ENCODE data around the gene H2AZ1. TPM values are rescaled to one million over a fixed set of nuclear protein-coding genes. Genes with fewer than 3 reads are reported as not detected.
A peak's percentile ranks its signal among the peaks of the same experiment; 100 is the strongest.

H2AZ1 gene
- total and polyA plus RNA-seq, 2 donors (not counting 1 experiment from before 2014, with no cell fraction given) = 132 to 275 TPM

GRCh38 chr4:99968330-99968729 is 18.3 kb upstream of the H2AZ1 start:
- peaks cover 5% of the 10 kb centered on the region for H3K4me1 ChIP-seq (ENCODE audit: control insufficient read depth, extremely low read depth, insufficient read depth, low read length)
- H3K9me3 ChIP-seq (ENCODE audit: control insufficient read depth, insufficient read depth, low read depth, low read length) = no peaks in the 10 kb centered on the region
- H3K4me2 ChIP-seq (ENCODE audit: extremely low read depth, insufficient read depth, low read length) = no peak overlapping the region
- H3K9ac ChIP-seq (ENCODE audit: insufficient read depth, low read length) = no peak overlapping the region
- H3K36me3 ChIP-seq (ENCODE audit: control insufficient read depth, insufficient read depth, low read length) = no peaks in the 10 kb centered on the region
- no peaks in the 10 kb centered on the region for H4K20me1 ChIP-seq (ENCODE audit: control insufficient read depth, extremely low read depth, insufficient read depth, low read length)
- peak overlapping the region; percentile 43 for H2AFZ ChIP-seq (ENCODE audit: low read length)
- no peak overlapping the region for H3K27ac ChIP-seq (ENCODE audit: insufficient read depth, low read length)
- H3K4me3 ChIP-seq (replicated peaks in 1 of 4; ENCODE audit: control extremely low read depth in 1 of 4, insufficient read depth in 1 of 4, low read depth in 3 of 4, low read length in 4 of 4) = no peak overlapping the region
- H3K27me3 ChIP-seq (ENCODE audit: control insufficient read depth, insufficient read depth, low read length) = no peaks in the 10 kb centered on the region
- TF ChIP-seq EZH2 (IDR thresholded peaks at IDR 0.05; ENCODE audit: low read length, missing control alignments) (no peak), CTCF (conservative IDR thresholded peaks at IDR 0.05 in 1 of 2, IDR thresholded peaks at IDR 0.05 in 1 of 2; ENCODE audit: low read depth in 1 of 2, low read length in 2 of 2) (no peak)
- DNase-seq (ENCODE audit: low read depth in 2 of 2) = peak; percentile 66 to 87
- no peaks in the 10 kb centered on the region for H3K79me2 ChIP-seq (ENCODE audit: control insufficient read depth, insufficient read depth, low read length)

- H3K4me2 ChIP-seq (ENCODE audit: extremely low read depth, insufficient read depth, low read length) = peak overlapping the region; percentile 63
- peak in 1 of 2 donors; percentile 70 for DNase-seq (ENCODE audit: low read depth in 2 of 2)
Observed at GRCh38 chr4:99966692-99967091, 16.6 kb upstream of the H2AZ1 start.

GRCh38 chr4:99965674-99966350 is 15.7 kb upstream of the H2AZ1 start:
- no peaks in the 10 kb centered on the region for H4K20me1 ChIP-seq (ENCODE audit: control insufficient read depth, extremely low read depth, insufficient read depth, low read length)
- no peak overlapping the region for H3K4me2 ChIP-seq (ENCODE audit: extremely low read depth, insufficient read depth, low read length)
- H3K27me3 ChIP-seq (ENCODE audit: control insufficient read depth, insufficient read depth, low read length) = no peaks in the 10 kb centered on the region
- H3K4me3 ChIP-seq (replicated peaks in 1 of 4; ENCODE audit: control extremely low read depth in 1 of 4, insufficient read depth in 1 of 4, low read depth in 3 of 4, low read length in 4 of 4) = no peak overlapping the region
- H3K79me2 ChIP-seq (ENCODE audit: control insufficient read depth, insufficient read depth, low read length) = no peaks in the 10 kb centered on the region
- peaks cover 5% of the 10 kb centered on the region for H3K4me1 ChIP-seq (ENCODE audit: control insufficient read depth, extremely low read depth, insufficient read depth, low read length)
- H3K9me3 ChIP-seq (ENCODE audit: control insufficient read depth, insufficient read depth, low read depth, low read length) = no peaks in the 10 kb centered on the region
- H2AFZ ChIP-seq (ENCODE audit: low read length) = peak overlapping the region; percentile 18
- no peak for DNase-seq (ENCODE audit: low read depth in 2 of 2)
- H3K9ac ChIP-seq (ENCODE audit: insufficient read depth, low read length) = no peak overlapping the region
- H3K27ac ChIP-seq (ENCODE audit: insufficient read depth, low read length) = no peak overlapping the region
- no peaks in the 10 kb centered on the region for H3K36me3 ChIP-seq (ENCODE audit: control insufficient read depth, insufficient read depth, low read length)
- TF ChIP-seq EZH2 (IDR thresholded peaks at IDR 0.05; ENCODE audit: low read length, missing control alignments) (no peak), CTCF (conservative IDR thresholded peaks at IDR 0.05 in 1 of 2, IDR thresholded peaks at IDR 0.05 in 1 of 2; ENCODE audit: low read depth in 1 of 2, low read length in 2 of 2) (no peak)

More at GRCh38 chr4:99966692-99967091, 16.6 kb upstream of the H2AZ1 start:
- H3K9me3 ChIP-seq (ENCODE audit: control insufficient read depth, insufficient read depth, low read depth, low read length) = no peaks in the 10 kb centered on the region
- H3K27ac ChIP-seq (ENCODE audit: insufficient read depth, low read length) = no peak overlapping the region
- H2AFZ ChIP-seq (ENCODE audit: low read length) = no peak overlapping the region
- no peak overlapping the region for H3K9ac ChIP-seq (ENCODE audit: insufficient read depth, low read length)
- H3K4me3 ChIP-seq (replicated peaks in 1 of 4; ENCODE audit: control extremely low read depth in 1 of 4, insufficient read depth in 1 of 4, low read depth in 3 of 4, low read length in 4 of 4) = no peak overlapping the region
- peaks cover 5% of the 10 kb centered on the region for H3K4me1 ChIP-seq (ENCODE audit: control insufficient read depth, extremely low read depth, insufficient read depth, low read length)
- H3K27me3 ChIP-seq (ENCODE audit: control insufficient read depth, insufficient read depth, low read length) = no peaks in the 10 kb centered on the region
- no peaks in the 10 kb centered on the region for H3K36me3 ChIP-seq (ENCODE audit: control insufficient read depth, insufficient read depth, low read length)
- no peaks in the 10 kb centered on the region for H3K79me2 ChIP-seq (ENCODE audit: control insufficient read depth, insufficient read depth, low read length)
- H4K20me1 ChIP-seq (ENCODE audit: control insufficient read depth, extremely low read depth, insufficient read depth, low read length) = no peaks in the 10 kb centered on the region
- TF ChIP-seq EZH2 (IDR thresholded peaks at IDR 0.05; ENCODE audit: low read length, missing control alignments) (no peak), CTCF (conservative IDR thresholded peaks at IDR 0.05 in 1 of 2, IDR thresholded peaks at IDR 0.05 in 1 of 2; ENCODE audit: low read depth in 1 of 2, low read length in 2 of 2) (no peak)

Measured in fibroblast of lung (primary cell).